Osteocyte (in vitro differentiated cells): Measurements from ENCODE around the gene PBX3. TPM values are rescaled to one million over a fixed set of nuclear protein-coding genes. Genes with fewer than 3 reads are reported as not detected.

Experiments used
- DNase-seq: peaks from one replicate; pipeline ENCODE4 v3.0.0; 2021; ENCODE audit warnings: mixed read lengths; ENCODE audit not compliant: unreplicated experiment; ENCODE audit errors: extremely low spot score
- H3K27ac Mint-ChIP-seq: one replicate; pipeline ENCODE4 v1.8.0; 2021; ENCODE audit warnings: mild to moderate bottlenecking, mixed read lengths; ENCODE audit not compliant: unreplicated experiment
- H3K27me3 Mint-ChIP-seq: one replicate; pipeline ENCODE4 v1.8.0; 2021; ENCODE audit warnings: mixed read lengths; ENCODE audit not compliant: unreplicated experiment
- H3K36me3 Mint-ChIP-seq: one replicate; pipeline ENCODE4 v1.8.0; 2021; ENCODE audit warnings: mixed read lengths; ENCODE audit not compliant: unreplicated experiment
- H3K4me1 Mint-ChIP-seq: one replicate; pipeline ENCODE4 v1.8.0; 2021; ENCODE audit warnings: mixed read lengths; ENCODE audit not compliant: unreplicated experiment
- H3K4me3 Mint-ChIP-seq: one replicate; pipeline ENCODE4 v1.8.0; 2021; ENCODE audit warnings: mild to moderate bottlenecking, moderate library complexity, mixed read lengths; ENCODE audit not compliant: unreplicated experiment
- H3K9me3 Mint-ChIP-seq: one replicate; pipeline ENCODE4 v1.8.0; 2021; ENCODE audit warnings: mixed read lengths; ENCODE audit not compliant: unreplicated experiment
- CTCF ChIP-seq: fragments of 200-600 bp; sonication (generic); IDR thresholded peaks from 2 replicates; pipeline ENCODE4 v1.5.0; 2021; ENCODE audit warnings: antibody characterized with exemption, mild to moderate bottlenecking, moderate library complexity
- total RNA-seq: library from RNA; stranded (reverse); gene quantifications from 2 replicates; pipeline ENCODE4 v1.2.1, GENCODE V29; 2021

PBX3 gene
- total RNA-seq, 1 donor from 2014 or later: 16.0 TPM

- Mint-ChIP-seq H3K36me3 (no peaks in the 10 kb centered on the region), H3K9me3 (no peaks in the 10 kb centered on the region), H3K4me3 (no peak overlapping the region), H3K4me1 (peaks cover 6% of the 10 kb centered on the region), H3K27ac (no peak overlapping the region), H3K27me3 (peaks cover 11% of the 10 kb centered on the region)
- no peak for DNase-seq
- TF ChIP-seq CTCF: no peak
Observed at GRCh38 chr9:125991886-125992529, 244.8 kb downstream of the PBX3 start.

GRCh38 chr9:125992557-125992956 is 245.4 kb downstream of the PBX3 start:
- no peak overlapping the region for H3K27ac Mint-ChIP-seq
- H3K4me1 Mint-ChIP-seq: peaks cover 6% of the 10 kb centered on the region
- peaks cover 12% of the 10 kb centered on the region for H3K27me3 Mint-ChIP-seq
- no peaks in the 10 kb centered on the region for H3K36me3 Mint-ChIP-seq
- TF ChIP-seq CTCF: no peak
- no peak for DNase-seq
- H3K4me3 Mint-ChIP-seq: no peak overlapping the region
- no peaks in the 10 kb centered on the region for H3K9me3 Mint-ChIP-seq

GRCh38 chr9:125993466-125993865 is 246.3 kb downstream of the PBX3 start:
- H3K27ac Mint-ChIP-seq: no peak overlapping the region
- H3K27me3 Mint-ChIP-seq: peaks cover 12% of the 10 kb centered on the region
- no peak for DNase-seq
- TF ChIP-seq CTCF: no peak
- H3K36me3 Mint-ChIP-seq: no peaks in the 10 kb centered on the region
- H3K9me3 Mint-ChIP-seq: no peaks in the 10 kb centered on the region
- no peak overlapping the region for H3K4me3 Mint-ChIP-seq
- H3K4me1 Mint-ChIP-seq: peaks cover 6% of the 10 kb centered on the region

- Mint-ChIP-seq H3K36me3 (no peaks in the 10 kb centered on the region), H3K4me1 (peaks cover 6% of the 10 kb centered on the region), H3K9me3 (no peaks in the 10 kb centered on the region), H3K27me3 (peaks cover 9% of the 10 kb centered on the region), H3K4me3 (no peak overlapping the region), H3K27ac (no peak overlapping the region)
- no peak for TF ChIP-seq CTCF
- no peak for DNase-seq
Observed at GRCh38 chr9:125994066-125994943, 247.1 kb downstream of the PBX3 start.

- Mint-ChIP-seq H3K9me3 (no peaks in the 10 kb centered on the region), H3K36me3 (no peaks in the 10 kb centered on the region), H3K27ac (no peak overlapping the region), H3K4me1 (peaks cover 6% of the 10 kb centered on the region), H3K4me3 (no peak overlapping the region), H3K27me3 (peaks cover 9% of the 10 kb centered on the region)
- no peak for TF ChIP-seq CTCF
- no peak for DNase-seq
Observed at GRCh38 chr9:125995006-125995405, 247.8 kb downstream of the PBX3 start.
